Kidney glomerular epithelial cell (primary cell): ENCODE results near the gene PRPF39.
"Not testable (repeated sequence)": the region's sequence is repeated elsewhere in the genome, so short reads cannot be mapped to it uniquely, and the experiment has no call there.

ENCODE experiments used
- DNase-seq: peaks from one replicate; lab custom pipeline; 2025; lab: John Stamatoyannopoulos, UW

PRPF39 gene

DNA sequence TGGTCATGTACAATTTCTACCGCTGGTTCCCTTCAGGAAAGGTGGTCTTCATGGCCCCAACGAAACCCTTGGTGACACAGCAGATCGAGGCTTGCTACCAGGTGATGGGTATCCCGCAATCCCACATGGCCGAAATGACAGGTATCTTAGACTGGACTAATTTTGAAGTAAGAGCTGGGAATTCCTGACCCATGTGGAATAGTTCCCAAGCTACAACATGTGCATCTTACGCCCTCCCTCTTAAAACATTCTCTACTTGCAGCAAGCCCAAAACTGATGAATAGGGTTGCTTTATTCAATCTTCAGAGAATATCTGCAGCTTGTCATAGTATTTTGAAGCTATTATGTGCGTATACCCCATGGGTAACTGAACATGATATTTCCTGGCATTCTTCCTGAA is 52.5 kb downstream of the PRPF39 start:
- no peak for DNase-seq

DNA sequence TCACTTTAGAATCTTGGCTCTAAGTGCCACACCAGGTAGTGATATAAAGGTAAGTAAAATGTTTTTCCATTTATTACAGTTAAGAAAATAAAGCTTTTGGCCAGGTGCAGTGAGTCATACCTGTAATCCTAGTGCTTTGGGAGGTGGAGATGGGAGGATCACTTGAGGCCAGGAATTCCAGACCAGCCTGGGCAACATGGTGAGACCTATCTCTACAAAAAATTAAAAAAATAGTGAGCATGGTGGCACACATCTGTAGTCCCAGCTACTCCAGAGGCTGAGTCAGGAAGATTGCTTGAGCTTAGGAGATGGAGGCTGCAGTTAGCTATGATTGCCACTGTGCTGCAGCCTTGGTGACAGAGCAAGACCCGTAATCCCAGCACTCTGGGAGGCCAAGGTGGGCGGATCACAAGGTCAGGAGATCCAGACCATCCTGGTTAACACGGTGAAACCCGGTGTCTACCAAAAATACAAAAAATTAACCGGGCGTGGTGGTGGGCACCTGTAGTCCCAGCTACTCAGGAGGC is 56.8 kb downstream of the PRPF39 start:
- DNase-seq: no peak

DNA sequence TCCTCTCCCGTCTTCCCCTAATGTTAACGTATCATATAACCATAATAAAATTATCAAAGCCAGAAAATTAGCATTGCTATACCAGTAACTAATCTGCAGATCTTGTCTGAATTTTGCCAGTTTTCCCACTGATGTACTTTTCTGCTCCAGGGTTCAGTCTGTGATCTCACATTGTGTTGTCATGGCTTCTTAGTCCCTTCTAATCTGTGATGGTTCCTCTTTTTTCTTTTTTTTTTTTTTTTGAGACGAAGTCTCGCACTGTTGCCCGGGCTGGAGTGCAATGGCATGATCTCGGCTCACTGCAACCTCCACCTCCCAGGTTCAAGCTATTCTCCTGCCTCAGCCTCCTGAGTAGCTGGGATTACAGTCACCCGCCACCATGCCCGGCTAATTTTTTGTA is 58.2 kb downstream of the PRPF39 start:
- DNase-seq: not testable (repeated sequence)

DNA sequence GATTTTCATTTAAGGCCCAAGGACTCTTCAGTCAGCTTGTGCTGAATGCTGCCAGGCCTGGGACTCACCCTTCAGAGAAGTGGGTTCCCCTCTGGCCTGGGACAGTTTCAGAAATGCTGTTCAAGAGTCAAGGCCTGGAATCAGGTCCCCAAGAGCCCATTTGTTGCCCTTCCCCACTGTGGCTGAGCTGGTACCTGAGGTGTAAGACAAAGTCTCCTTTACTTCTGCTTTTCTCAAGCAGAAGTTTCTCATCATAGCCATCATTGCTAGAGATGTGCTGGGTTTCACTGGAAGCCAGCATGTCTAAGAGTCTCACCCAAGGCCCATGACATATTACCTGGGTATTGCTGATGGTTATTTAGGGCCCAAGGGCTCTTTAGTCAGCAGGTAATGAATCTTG is 60.7 kb downstream of the PRPF39 start:
- no peak for DNase-seq

DNA sequence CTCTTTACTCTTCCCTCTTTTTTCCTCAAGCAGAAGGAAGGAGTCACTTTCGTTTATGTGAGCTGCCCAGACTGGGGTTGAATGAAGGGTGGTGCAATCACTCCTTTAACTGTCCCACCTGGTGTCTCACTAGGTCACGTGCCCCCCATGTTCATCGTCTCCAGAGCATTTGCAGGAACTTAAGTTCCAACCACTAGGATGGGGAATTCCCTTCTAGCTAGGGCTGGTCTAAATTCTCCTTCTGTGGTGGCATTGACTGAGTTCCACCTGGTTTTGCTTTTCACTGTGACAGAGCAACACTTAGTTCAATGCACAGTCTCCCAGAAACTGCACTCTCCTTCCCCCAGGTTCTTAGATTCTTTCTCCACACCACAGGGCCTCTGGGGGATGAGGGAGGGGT is 61.3 kb downstream of the PRPF39 start:
- no peak for DNase-seq

DNA sequence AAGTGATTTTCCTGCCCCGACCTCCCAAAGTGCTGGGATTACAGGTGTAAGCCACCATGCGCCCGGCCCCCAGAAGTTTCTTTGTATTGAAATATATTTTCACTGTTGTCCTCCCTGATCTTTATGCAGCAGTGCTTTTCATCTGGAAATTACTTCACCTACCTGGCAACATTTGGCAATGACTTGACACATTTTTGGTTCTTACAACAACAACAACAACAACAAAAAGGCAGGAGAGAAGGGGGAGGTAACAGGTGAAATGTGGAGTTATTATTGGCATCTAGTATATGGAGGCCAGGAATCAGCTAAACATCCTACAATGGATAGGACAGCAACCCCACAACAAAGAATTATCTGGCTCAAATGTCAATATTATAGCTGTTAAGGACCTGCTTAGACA is 65.7 kb downstream of the PRPF39 start:
- no peak for DNase-seq

DNA sequence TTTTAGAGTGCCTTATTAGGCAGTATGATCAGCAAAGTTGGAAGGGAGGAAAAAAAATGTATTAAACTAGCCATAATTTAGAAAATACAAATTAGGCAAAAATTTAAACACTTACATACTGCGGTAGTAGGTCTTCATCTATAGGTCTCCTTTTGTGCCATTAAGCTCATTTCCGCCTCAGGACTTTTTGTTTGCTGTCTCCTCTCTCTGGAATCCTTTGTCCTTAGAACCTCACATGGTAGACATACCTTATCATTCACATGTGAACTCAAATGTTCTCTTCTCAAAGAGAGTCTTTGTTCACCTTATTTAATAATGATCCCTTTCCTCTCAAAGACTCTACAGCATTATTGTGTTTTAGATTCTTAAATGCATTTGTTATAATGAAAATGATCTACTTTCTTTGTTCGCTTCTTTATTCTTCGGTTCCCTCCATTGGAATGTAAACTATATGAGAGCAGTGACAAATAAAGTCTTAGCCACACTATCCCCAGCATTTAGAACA is 66.5 kb downstream of the PRPF39 start:
- DNase-seq: no peak

DNA sequence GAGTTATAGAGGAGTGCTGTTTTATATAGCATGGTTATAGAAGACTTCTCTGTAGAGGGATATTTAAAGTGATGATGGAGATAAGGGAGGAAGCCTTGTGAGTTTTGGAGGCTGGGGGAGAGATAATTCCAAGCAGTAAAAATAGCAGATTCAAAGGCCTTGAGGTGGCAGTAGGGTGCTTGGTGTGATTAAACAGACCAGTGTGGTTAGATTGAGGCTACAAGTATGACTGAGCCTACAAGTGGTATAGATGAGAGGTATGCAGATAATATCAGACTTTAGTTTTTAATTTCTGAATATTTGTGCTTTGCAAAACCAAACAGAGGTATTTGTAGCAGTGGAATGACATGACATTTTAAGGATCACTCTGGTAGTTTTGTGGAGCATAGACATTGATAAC is 72.2 kb downstream of the PRPF39 start:
- no peak for DNase-seq
